ENCODE data around the gene SUSD6.

Gene SUSD6

GRCh38 chr14:69574263-69574953, 37.0 kb upstream of the SUSD6 start, which contains the start of gene CCDC177:
Gene CCDC177 (minus strand): TSS chr14:69574871. CDS start chr14:69573622, 1,249 bp downstream.
- Histone ChIP-seq H3K79me2 (ENCODE audit: control insufficient read depth, insufficient read depth, low read length, unreplicated experiment) (no peaks in the 10 kb centered on the region), H3K4me3 (ENCODE audit: low read depth, low read length) (peak within 1 kb of the TSS; percentile 70), H3K27ac (ENCODE audit: low read depth, low read length) (no peak within 1 kb of the TSS), H3K27me3 (ENCODE audit: insufficient read depth, low read length) (peaks cover 63% of the 10 kb centered on the region), H3K36me3 (ENCODE audit: insufficient read depth, low read length) (no peaks in the 10 kb centered on the region), H2AFZ (ENCODE audit: low read length, unreplicated experiment) (peak within 1 kb of the TSS; percentile 66), H3K4me1 (ENCODE audit: control insufficient read depth, insufficient read depth, low read length, unreplicated experiment) (peaks cover 5% of the 10 kb centered on the region)

DNA sequence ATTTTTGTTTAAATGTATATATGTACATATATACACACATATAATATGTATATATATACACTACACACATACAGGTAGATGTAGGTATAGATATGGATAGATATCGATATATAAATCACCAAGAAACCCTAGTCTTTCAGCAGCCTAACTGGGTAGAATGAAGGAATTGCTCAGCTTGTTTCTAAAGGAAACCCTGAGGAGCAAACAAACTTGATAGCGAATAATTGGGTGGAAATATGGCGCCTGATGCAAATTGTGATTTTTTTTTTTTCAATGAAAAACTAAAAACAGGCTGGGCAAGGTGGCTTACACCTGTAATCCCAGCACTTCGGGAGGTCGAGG, 36.5 kb upstream of the SUSD6 start:
- Histone ChIP-seq H3K27ac (ENCODE audit: low read depth, low read length) (no peak overlapping the region), H3K4me3 (ENCODE audit: low read depth, low read length) (no peak overlapping the region), H3K4me1 (ENCODE audit: control insufficient read depth, insufficient read depth, low read length, unreplicated experiment) (peaks cover 9% of the 10 kb centered on the region), H3K79me2 (ENCODE audit: control insufficient read depth, insufficient read depth, low read length, unreplicated experiment) (no peaks in the 10 kb centered on the region), H3K27me3 (ENCODE audit: insufficient read depth, low read length) (peaks cover 58% of the 10 kb centered on the region), H2AFZ (ENCODE audit: low read length, unreplicated experiment) (no peak overlapping the region), H3K36me3 (ENCODE audit: insufficient read depth, low read length) (no peaks in the 10 kb centered on the region)

DNA sequence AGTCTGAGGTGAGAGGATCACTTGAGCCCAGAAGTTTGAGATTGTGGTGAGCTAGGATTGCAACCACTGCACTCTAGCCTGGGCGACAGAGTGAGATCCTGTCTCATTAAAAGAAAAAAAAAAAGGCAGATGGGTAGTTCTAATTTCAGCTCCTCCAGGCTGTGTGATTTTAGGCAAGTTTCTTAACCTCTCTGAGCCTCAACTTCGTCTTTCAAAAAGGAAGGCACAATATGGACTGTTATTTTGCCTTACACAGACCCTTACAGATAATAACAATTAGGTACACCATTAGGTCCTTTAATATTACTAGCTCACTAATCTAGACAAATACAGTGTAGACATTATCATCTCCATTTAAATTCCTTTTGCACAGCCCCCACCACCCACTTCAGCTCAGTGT, 31.9 kb upstream of the SUSD6 start:
- Histone ChIP-seq H2AFZ (ENCODE audit: low read length, unreplicated experiment) (no peak overlapping the region), H3K27ac (ENCODE audit: low read depth, low read length) (peak overlapping the region; percentile 83), H3K4me3 (ENCODE audit: low read depth, low read length) (no peak overlapping the region), H3K36me3 (ENCODE audit: insufficient read depth, low read length) (no peaks in the 10 kb centered on the region), H3K4me1 (ENCODE audit: control insufficient read depth, insufficient read depth, low read length, unreplicated experiment) (peaks cover 27% of the 10 kb centered on the region), H3K27me3 (ENCODE audit: insufficient read depth, low read length) (peaks cover 12% of the 10 kb centered on the region), H3K79me2 (ENCODE audit: control insufficient read depth, insufficient read depth, low read length, unreplicated experiment) (no peaks in the 10 kb centered on the region)

GRCh38 chr14:69580009-69580577, 31.3 kb upstream of the SUSD6 start:
- peaks cover 30% of the 10 kb centered on the region for H3K4me1 ChIP-seq (ENCODE audit: control insufficient read depth, insufficient read depth, low read length, unreplicated experiment)
- peaks cover 8% of the 10 kb centered on the region for H3K27me3 ChIP-seq (ENCODE audit: insufficient read depth, low read length)
- H3K27ac ChIP-seq (ENCODE audit: low read depth, low read length): peak overlapping the region; percentile 83
- H3K36me3 ChIP-seq (ENCODE audit: insufficient read depth, low read length): no peaks in the 10 kb centered on the region
- H2AFZ ChIP-seq (ENCODE audit: low read length, unreplicated experiment): no peak overlapping the region
- H3K79me2 ChIP-seq (ENCODE audit: control insufficient read depth, insufficient read depth, low read length, unreplicated experiment): no peaks in the 10 kb centered on the region
- H3K4me3 ChIP-seq (ENCODE audit: low read depth, low read length): no peak overlapping the region

DNA sequence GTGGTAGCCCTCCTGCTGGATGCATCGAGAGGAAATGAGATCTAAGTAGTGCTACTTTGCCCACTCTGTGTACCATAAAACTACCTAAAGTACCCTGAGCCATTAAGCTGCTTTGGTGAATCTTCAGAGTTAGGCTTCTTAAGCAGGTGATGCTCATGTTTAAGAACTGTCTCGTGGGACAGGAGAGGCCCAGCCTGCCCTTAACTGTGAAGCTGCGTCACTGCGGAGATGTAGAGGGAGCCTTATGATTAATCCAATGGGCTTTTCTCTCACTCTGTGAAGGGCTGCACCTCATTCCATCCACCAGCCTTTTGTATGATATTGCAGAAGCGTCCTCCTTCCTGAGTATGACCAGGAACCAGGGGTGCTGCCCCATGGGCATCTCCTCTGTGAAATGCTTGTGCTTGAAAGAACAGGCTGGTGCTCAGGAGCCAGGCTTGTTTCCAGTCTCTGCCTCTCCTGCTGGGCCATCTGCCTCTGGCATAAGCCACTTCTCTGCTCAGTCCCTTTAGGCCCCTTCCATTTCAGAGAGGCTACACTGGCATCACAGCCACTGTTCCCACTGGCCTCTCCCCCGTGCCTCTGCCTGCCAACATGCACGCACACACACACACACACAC, 30.0 kb upstream of the SUSD6 start:
- H3K36me3 ChIP-seq (ENCODE audit: insufficient read depth, low read length): no peaks in the 10 kb centered on the region
- no peaks in the 10 kb centered on the region for H3K79me2 ChIP-seq (ENCODE audit: control insufficient read depth, insufficient read depth, low read length, unreplicated experiment)
- no peak overlapping the region for H3K27ac ChIP-seq (ENCODE audit: low read depth, low read length)
- H3K4me1 ChIP-seq (ENCODE audit: control insufficient read depth, insufficient read depth, low read length, unreplicated experiment): peaks cover 30% of the 10 kb centered on the region
- H3K4me3 ChIP-seq (ENCODE audit: low read depth, low read length): no peak overlapping the region
- H3K27me3 ChIP-seq (ENCODE audit: insufficient read depth, low read length): 0 out of 2 replicates have a peak, but pooled peaks cover 1% of the 10 kb centered on the region
- no peak overlapping the region for H2AFZ ChIP-seq (ENCODE audit: low read length, unreplicated experiment)

DNA sequence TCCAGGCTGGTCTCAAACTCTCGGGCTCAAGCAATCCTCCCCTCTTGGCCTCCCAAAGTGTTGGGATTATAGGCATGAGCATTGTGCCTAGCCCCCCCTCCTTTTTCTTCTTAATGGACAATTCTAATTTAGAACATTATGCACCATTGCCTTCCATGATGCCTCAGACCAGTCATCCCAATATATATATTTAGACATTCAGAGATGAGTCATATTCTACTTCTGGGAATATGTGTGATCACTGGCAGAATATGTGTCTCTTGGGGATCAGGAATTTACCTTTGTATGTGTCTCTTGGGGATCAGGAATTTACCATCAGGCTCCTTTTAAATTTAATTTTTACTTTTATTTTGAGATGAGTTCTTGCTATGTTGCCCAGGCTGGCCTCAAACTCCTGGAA, 29.2 kb upstream of the SUSD6 start:
- Histone ChIP-seq H3K36me3 (ENCODE audit: insufficient read depth, low read length) (no peaks in the 10 kb centered on the region), H3K4me1 (ENCODE audit: control insufficient read depth, insufficient read depth, low read length, unreplicated experiment) (peaks cover 30% of the 10 kb centered on the region), H2AFZ (ENCODE audit: low read length, unreplicated experiment) (no peak overlapping the region), H3K4me3 (ENCODE audit: low read depth, low read length) (no peak overlapping the region), H3K27me3 (ENCODE audit: insufficient read depth, low read length) (no peaks in the 10 kb centered on the region), H3K27ac (ENCODE audit: low read depth, low read length) (no peak overlapping the region; the same call in 1 of the 2 replicates), H3K79me2 (ENCODE audit: control insufficient read depth, insufficient read depth, low read length, unreplicated experiment) (no peaks in the 10 kb centered on the region)

GRCh38 chr14:69582829-69583228, 28.6 kb upstream of the SUSD6 start:
- Histone ChIP-seq H3K27ac (ENCODE audit: low read depth, low read length) (no peak overlapping the region; the same call in 1 of the 2 replicates), H3K4me1 (ENCODE audit: control insufficient read depth, insufficient read depth, low read length, unreplicated experiment) (peaks cover 30% of the 10 kb centered on the region), H3K36me3 (ENCODE audit: insufficient read depth, low read length) (no peaks in the 10 kb centered on the region), H2AFZ (ENCODE audit: low read length, unreplicated experiment) (no peak overlapping the region), H3K4me3 (ENCODE audit: low read depth, low read length) (no peak overlapping the region), H3K79me2 (ENCODE audit: control insufficient read depth, insufficient read depth, low read length, unreplicated experiment) (no peaks in the 10 kb centered on the region), H3K27me3 (ENCODE audit: insufficient read depth, low read length) (no peaks in the 10 kb centered on the region)

DNA sequence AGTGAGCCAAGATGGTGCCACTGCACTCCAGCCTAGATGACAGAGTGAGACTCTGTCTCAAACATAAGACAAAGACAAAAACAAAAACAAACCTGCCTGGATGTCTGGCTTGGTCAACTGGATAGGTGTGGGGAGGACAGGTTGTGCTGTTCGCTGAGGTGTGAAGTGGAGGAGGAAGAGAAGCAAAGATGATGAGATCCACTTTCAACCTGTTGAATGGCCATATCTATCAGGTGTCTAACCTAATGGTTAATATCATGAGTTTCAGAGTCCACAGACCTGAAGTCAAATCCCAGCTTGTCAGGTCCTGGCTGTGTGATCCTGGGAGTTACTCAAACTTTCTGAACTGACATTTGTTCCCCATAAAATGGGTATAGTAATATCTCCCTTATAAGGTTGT, 27.0 kb upstream of the SUSD6 start:
- no peak overlapping the region for H3K27ac ChIP-seq (ENCODE audit: low read depth, low read length)
- no peaks in the 10 kb centered on the region for H3K27me3 ChIP-seq (ENCODE audit: insufficient read depth, low read length)
- H3K4me3 ChIP-seq (ENCODE audit: low read depth, low read length): no peak overlapping the region
- H2AFZ ChIP-seq (ENCODE audit: low read length, unreplicated experiment): peak overlapping the region; percentile 41
- peaks cover 25% of the 10 kb centered on the region for H3K4me1 ChIP-seq (ENCODE audit: control insufficient read depth, insufficient read depth, low read length, unreplicated experiment)
- H3K36me3 ChIP-seq (ENCODE audit: insufficient read depth, low read length): no peaks in the 10 kb centered on the region
- no peaks in the 10 kb centered on the region for H3K79me2 ChIP-seq (ENCODE audit: control insufficient read depth, insufficient read depth, low read length, unreplicated experiment)

DNA sequence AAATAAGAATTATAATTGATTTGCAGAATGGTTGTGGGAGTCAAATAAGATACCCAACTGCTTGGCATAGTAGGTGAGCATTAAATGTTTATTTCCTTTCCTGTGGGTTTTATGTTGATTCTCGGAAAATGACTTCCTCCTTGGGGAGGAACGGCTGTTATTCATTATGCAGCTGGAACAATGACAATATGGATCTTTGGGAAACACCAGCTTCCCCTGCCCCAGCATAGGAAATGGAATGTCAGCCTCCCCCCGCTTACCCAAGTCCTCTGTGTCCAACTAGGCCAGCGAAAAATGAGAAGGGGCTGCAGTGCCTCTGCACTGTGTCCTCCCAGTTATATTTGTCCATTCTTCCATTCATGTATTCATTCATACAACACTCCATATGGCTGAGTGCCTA, 25.0 kb upstream of the SUSD6 start:
- Histone ChIP-seq H3K4me3 (ENCODE audit: low read depth, low read length) (no peak overlapping the region), H2AFZ (ENCODE audit: low read length, unreplicated experiment) (no peak overlapping the region), H3K27me3 (ENCODE audit: insufficient read depth, low read length) (no peaks in the 10 kb centered on the region), H3K79me2 (ENCODE audit: control insufficient read depth, insufficient read depth, low read length, unreplicated experiment) (no peaks in the 10 kb centered on the region), H3K4me1 (ENCODE audit: control insufficient read depth, insufficient read depth, low read length, unreplicated experiment) (peaks cover 14% of the 10 kb centered on the region), H3K27ac (ENCODE audit: low read depth, low read length) (no peak overlapping the region), H3K36me3 (ENCODE audit: insufficient read depth, low read length) (no peaks in the 10 kb centered on the region)

DNA sequence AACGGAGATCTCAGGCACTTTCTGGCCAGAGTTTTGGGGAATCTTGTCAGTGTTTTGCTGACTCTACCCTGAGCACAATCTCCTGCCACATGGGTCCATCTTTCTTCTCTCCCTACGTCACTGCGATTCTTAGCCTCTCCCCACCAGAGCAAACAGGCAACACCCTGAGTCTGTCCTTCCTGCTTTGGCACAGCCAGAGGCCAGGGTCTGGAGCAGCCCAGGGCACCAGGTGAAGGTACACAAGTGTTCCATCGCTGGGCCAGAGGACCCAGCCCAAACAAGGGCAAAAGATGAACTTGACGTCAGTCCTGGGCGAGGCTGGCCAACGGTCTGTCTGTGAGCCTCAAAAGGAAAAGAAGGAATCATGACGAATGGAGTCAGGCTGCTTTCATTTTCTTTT, 24.0 kb upstream of the SUSD6 start:
- Histone ChIP-seq H3K27me3 (ENCODE audit: insufficient read depth, low read length) (no peaks in the 10 kb centered on the region), H3K4me3 (ENCODE audit: low read depth, low read length) (no peak overlapping the region), H2AFZ (ENCODE audit: low read length, unreplicated experiment) (no peak overlapping the region), H3K4me1 (ENCODE audit: control insufficient read depth, insufficient read depth, low read length, unreplicated experiment) (peaks cover 8% of the 10 kb centered on the region), H3K79me2 (ENCODE audit: control insufficient read depth, insufficient read depth, low read length, unreplicated experiment) (no peaks in the 10 kb centered on the region), H3K36me3 (ENCODE audit: insufficient read depth, low read length) (no peaks in the 10 kb centered on the region), H3K27ac (ENCODE audit: low read depth, low read length) (no peak overlapping the region)

DNA sequence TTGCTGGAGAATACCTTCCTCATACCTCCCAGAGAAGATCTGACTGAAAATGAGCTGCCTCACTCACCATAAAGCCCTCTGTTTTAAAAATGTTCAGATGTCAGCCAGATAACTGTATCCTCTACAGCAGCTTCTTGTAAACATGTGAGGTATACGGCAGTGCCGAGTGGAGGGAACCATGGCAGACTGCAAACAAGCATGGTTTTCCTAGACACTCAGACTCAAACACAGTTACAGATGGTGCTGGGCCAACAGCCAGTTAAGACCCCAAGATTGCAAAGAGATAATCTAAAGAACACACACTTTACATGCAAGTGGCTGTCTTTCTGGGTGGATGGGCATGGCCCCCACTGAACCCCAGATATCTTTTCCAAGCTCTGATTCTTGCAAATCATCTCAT, 20.1 kb upstream of the SUSD6 start:
- no peaks in the 10 kb centered on the region for H3K36me3 ChIP-seq (ENCODE audit: insufficient read depth, low read length)
- no peaks in the 10 kb centered on the region for H3K79me2 ChIP-seq (ENCODE audit: control insufficient read depth, insufficient read depth, low read length, unreplicated experiment)
- peaks cover 11% of the 10 kb centered on the region for H3K4me1 ChIP-seq (ENCODE audit: control insufficient read depth, insufficient read depth, low read length, unreplicated experiment)
- H2AFZ ChIP-seq (ENCODE audit: low read length, unreplicated experiment): no peak overlapping the region
- no peak overlapping the region for H3K4me3 ChIP-seq (ENCODE audit: low read depth, low read length)
- H3K27ac ChIP-seq (ENCODE audit: low read depth, low read length): no peak overlapping the region
- H3K27me3 ChIP-seq (ENCODE audit: insufficient read depth, low read length): no peaks in the 10 kb centered on the region

Measured in ACC112 (cell line).